Gastroesophageal sphincter (tissue), 3 donors: ENCODE measurements around the gene TPRX1.

ENCODE experiments used
- POLR2A ChIP-seq, 2 donors: fragments of 450-650 bp; IDR thresholded peaks; one replicate each; pipeline ENCODE4 v1.6.1; 2017; ENCODE audit warnings: antibody characterized with exemption in 2 of 2, mild to moderate bottlenecking in 2 of 2, moderate library complexity in 1 of 2
- TF ChIP-seq, protein P1 (sequence below), 4 experiments: fragments of 200-600 bp in 2 of 4; fragments of 450-650 bp in 2 of 4; sonication (generic) in 1 of 4; IDR thresholded peaks; one replicate each; pipeline ENCODE4 v1.5.1; 2017 to 2019; ENCODE audit warnings: antibody characterized with exemption in 4 of 4, mild to moderate bottlenecking in 2 of 4, moderate library complexity in 2 of 4

DNA sequence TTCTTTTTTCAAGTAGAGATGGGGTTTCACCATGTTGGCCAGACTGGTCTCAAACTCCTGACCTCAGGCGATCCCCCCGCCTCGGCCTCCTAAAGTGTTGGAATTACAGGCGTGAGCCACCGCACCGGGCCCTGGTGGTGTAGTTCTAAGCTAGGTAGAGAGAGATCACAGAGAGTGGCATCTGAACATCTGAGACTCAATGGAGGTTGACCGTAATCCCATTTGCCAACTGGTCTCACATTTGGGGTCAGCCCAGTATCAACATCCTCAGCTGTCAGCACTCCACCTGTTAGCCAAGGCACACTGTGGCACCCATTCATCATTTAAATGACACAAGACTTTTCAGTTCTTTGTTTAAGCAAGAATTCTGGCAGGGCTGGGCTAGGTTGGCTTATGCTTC, 17.8 kb downstream of the TPRX1 start:
- TF ChIP-seq, protein P1, sequence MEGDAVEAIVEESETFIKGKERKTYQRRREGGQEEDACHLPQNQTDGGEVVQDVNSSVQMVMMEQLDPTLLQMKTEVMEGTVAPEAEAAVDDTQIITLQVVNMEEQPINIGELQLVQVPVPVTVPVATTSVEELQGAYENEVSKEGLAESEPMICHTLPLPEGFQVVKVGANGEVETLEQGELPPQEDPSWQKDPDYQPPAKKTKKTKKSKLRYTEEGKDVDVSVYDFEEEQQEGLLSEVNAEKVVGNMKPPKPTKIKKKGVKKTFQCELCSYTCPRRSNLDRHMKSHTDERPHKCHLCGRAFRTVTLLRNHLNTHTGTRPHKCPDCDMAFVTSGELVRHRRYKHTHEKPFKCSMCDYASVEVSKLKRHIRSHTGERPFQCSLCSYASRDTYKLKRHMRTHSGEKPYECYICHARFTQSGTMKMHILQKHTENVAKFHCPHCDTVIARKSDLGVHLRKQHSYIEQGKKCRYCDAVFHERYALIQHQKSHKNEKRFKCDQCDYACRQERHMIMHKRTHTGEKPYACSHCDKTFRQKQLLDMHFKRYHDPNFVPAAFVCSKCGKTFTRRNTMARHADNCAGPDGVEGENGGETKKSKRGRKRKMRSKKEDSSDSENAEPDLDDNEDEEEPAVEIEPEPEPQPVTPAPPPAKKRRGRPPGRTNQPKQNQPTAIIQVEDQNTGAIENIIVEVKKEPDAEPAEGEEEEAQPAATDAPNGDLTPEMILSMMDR (IDR thresholded peaks at IDR 0.05), result no peak
- TF ChIP-seq POLR2A (IDR thresholded peaks at IDR 0.05), result no peak
